ENCODE data around the gene TSGA10IP. TPM values are rescaled to one million over a fixed set of nuclear protein-coding genes. Genes with fewer than 3 reads are reported as not detected.

The TSGA10IP gene
- total RNA-seq, 4 donors from 2014 or later, result not detected

DNA sequence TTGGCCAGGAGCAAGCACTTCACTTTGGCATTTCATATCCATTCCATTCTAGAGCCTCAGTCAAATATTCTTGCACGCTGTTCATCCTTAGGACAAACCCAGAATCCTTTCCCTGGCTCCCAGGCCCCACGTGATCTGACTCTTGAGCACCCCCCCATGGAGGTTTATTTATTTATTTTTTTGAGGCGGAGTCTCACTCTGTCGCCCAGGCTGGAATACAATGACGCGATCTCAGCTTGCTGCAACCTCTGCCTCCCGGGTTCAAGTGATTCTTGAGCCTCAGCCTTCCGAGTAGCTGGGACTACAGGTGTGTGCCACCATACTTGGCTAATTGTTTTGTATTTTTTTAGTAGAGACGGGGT lies 12.7 kb upstream of the TSGA10IP start:
- intact Hi-C loops (cut with DNase I; ENCODE audit: low total_unique reads), result no loop called here

GRCh38 chr11:65934014-65934413 lies 11.3 kb upstream of the TSGA10IP start:
- intact Hi-C loops (cut with DNase I; ENCODE audit: low total_unique reads), result no loop called here
- 72 to 76% methylated on average over 4 of the region's 4 CpGs for WGBS, 2 donors
- TF ChIP-seq POLR2A (IDR thresholded peaks at IDR 0.05) (no peak), CTCF (IDR thresholded peaks at IDR 0.05) (no peak)

More for the DNA sequence above, 12.7 kb upstream of the TSGA10IP start:
- DNase-seq (ENCODE audit: low spot score in 2 of 2), result peak in 1 of 2 donors; percentile 65
- TF ChIP-seq CTCF (IDR thresholded peaks at IDR 0.05) (no peak), POLR2A (IDR thresholded peaks at IDR 0.05) (no peak)
- WGBS, 2 donors, result 26 to 36% methylated on average over 9 of the region's 9 CpGs
- H3K4me3 ChIP-seq (ENCODE audit: low read depth, poor library complexity, severe bottlenecking), result no peak overlapping the region

DNA sequence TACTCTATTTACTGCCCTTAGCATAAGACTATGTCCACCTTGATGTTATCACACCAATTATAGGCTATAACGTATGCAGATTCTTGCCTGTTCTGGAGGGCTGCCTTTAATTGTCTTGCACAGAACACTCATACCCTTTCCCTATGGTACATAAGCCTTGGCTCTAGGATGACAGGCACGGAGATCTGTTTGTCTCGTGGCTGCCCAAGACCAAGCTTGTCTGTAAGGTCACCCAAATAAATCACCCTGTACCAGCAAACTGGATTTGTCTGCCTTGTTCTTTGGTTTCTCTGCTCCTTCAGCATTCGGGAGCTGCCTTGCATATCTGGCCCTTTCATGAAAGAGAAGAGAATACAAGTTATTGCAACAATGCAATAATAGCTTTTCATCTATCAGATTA lies 7.5 kb upstream of the TSGA10IP start:
- no peak overlapping the region for H3K4me3 ChIP-seq (ENCODE audit: low read depth, poor library complexity, severe bottlenecking)
- no peak for DNase-seq (ENCODE audit: low spot score in 2 of 2)
- 54 to 66% methylated on average over 4 of the region's 4 CpGs for WGBS, 2 donors
- no peak for TF ChIP-seq CTCF (IDR thresholded peaks at IDR 0.05)
- intact Hi-C loops (cut with DNase I; ENCODE audit: low total_unique reads), result no loop called here

More at GRCh38 chr11:65934014-65934413, 11.3 kb upstream of the TSGA10IP start:
- DNase-seq (ENCODE audit: low spot score in 2 of 2), result no peak
- no peak overlapping the region for H3K4me3 ChIP-seq (ENCODE audit: low read depth, poor library complexity, severe bottlenecking)

- no peak overlapping the region for H3K4me3 ChIP-seq (ENCODE audit: low read depth, poor library complexity, severe bottlenecking)
Observed at GRCh38 chr11:65941720-65942310, 3.5 kb upstream of the TSGA10IP start.

GRCh38 chr11:65942531-65942930 lies 2.7 kb upstream of the TSGA10IP start:
- TF ChIP-seq CTCF (IDR thresholded peaks at IDR 0.05) (no peak), POLR2A (IDR thresholded peaks at IDR 0.05) (no peak)
- intact Hi-C loops (cut with DNase I; ENCODE audit: low total_unique reads), result no loop called here
- DNase-seq (ENCODE audit: low spot score in 2 of 2), result no peak
- no peak overlapping the region for H3K4me3 ChIP-seq (ENCODE audit: low read depth, poor library complexity, severe bottlenecking)
- WGBS, 2 donors, result 85 to 88% methylated on average over 7 of the region's 7 CpGs

More at GRCh38 chr11:65941720-65942310, 3.5 kb upstream of the TSGA10IP start:
- 63 to 67% methylated on average over 9 of the region's 9 CpGs for WGBS, 2 donors
- peak in 1 of 2 donors; percentile 62 for DNase-seq (ENCODE audit: low spot score in 2 of 2)
- TF ChIP-seq POLR2A (IDR thresholded peaks at IDR 0.05), result no peak
- no peak for TF ChIP-seq CTCF (IDR thresholded peaks at IDR 0.05)
- intact Hi-C loops (cut with DNase I; ENCODE audit: low total_unique reads), result no loop called here

DNA sequence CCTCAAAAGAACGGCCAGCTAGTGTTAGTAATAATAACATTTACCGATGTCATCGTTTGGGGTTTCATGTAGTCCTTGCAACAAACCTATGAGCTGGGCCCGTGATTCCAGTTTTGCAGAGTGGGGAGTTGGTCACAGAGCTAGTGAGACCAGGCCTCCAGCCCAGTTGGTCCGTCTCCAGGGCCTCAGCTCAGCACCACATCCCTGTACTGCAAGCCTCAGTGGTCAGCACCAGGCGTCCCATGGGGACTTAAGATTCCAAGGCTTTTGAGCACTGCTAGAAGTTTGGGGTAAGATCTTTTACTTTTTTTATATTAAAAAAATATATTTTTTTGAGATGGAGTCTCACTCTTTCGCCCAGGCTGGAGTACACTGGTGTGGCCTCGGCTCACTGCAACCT lies 1.1 kb upstream of the TSGA10IP start:
- 90 to 91% methylated on average over 8 of the region's 8 CpGs for WGBS, 2 donors
- no peak for TF ChIP-seq POLR2A (IDR thresholded peaks at IDR 0.05)
- no peak for TF ChIP-seq CTCF (IDR thresholded peaks at IDR 0.05)
- DNase-seq (ENCODE audit: low spot score in 2 of 2), result no peak
- intact Hi-C loops (cut with DNase I; ENCODE audit: low total_unique reads), result no loop called here
- H3K4me3 ChIP-seq (ENCODE audit: low read depth, poor library complexity, severe bottlenecking), result no peak overlapping the region
